Measurements from ENCODE around the gene PDK2.

- TF ChIP-seq POLR2AphosphoS5 (IDR thresholded peaks at IDR 0.05; ENCODE audit: low read depth, low read length) (no peak), POLR2A (IDR thresholded peaks at IDR 0.05; ENCODE audit: low read depth, low read length) (no peak)
Observed at GRCh38 chr17:50063561-50064252, 31.4 kb upstream of the PDK2 start.
